ENCODE measurements around the gene GID4.

GID4 gene

DNA sequence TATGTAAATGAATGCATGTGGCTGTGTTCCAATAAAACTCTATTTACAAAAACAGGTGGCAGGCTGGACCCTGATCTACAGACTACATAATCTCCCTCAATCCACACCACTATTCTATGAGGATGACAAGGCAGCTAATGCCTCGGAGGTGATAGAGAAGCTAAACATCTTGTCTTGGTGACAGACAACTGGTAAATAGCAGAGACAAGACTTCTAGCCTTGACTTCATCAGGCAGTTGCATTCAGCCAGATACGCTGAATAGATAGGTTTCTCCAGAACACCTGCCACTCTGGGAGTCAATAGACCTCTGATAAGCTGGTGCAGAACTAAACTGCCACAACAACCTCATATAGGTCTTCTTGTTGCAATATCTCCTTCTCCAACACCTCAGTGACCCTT is 3.5 kb upstream of the GID4 start:
- no peak overlapping the region for H3K4me3 ChIP-seq (ENCODE audit: low read length)
- DNase-seq (ENCODE audit: low read depth): no peak
- TF ChIP-seq, protein P1, sequence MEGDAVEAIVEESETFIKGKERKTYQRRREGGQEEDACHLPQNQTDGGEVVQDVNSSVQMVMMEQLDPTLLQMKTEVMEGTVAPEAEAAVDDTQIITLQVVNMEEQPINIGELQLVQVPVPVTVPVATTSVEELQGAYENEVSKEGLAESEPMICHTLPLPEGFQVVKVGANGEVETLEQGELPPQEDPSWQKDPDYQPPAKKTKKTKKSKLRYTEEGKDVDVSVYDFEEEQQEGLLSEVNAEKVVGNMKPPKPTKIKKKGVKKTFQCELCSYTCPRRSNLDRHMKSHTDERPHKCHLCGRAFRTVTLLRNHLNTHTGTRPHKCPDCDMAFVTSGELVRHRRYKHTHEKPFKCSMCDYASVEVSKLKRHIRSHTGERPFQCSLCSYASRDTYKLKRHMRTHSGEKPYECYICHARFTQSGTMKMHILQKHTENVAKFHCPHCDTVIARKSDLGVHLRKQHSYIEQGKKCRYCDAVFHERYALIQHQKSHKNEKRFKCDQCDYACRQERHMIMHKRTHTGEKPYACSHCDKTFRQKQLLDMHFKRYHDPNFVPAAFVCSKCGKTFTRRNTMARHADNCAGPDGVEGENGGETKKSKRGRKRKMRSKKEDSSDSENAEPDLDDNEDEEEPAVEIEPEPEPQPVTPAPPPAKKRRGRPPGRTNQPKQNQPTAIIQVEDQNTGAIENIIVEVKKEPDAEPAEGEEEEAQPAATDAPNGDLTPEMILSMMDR (conservative IDR thresholded peaks at IDR 0.05; ENCODE audit: low read length): no peak

DNA sequence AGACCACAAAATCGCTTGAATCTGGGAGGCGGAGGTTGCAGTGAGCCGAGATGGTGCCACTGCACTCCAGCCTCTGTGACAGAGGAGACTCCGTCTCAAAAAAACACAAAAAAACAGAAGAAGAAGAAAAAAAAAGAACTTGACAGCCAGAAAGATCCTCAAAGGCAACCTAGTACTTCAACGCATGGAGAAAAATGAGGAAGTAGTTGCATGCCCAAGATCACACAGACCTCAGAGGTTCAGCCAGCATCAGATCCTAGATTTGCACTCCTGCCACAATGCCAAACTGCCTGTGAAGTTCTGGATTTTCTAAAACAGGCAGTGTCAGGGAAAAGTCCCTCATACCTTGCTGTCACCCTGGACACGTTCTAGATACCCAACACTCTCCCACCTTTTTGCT is 1.7 kb upstream of the GID4 start:
- TF ChIP-seq, protein P1 (conservative IDR thresholded peaks at IDR 0.05; ENCODE audit: low read length): no peak
- no peak for DNase-seq (ENCODE audit: low read depth)
- H3K4me3 ChIP-seq (ENCODE audit: low read length): no peak overlapping the region

DNA sequence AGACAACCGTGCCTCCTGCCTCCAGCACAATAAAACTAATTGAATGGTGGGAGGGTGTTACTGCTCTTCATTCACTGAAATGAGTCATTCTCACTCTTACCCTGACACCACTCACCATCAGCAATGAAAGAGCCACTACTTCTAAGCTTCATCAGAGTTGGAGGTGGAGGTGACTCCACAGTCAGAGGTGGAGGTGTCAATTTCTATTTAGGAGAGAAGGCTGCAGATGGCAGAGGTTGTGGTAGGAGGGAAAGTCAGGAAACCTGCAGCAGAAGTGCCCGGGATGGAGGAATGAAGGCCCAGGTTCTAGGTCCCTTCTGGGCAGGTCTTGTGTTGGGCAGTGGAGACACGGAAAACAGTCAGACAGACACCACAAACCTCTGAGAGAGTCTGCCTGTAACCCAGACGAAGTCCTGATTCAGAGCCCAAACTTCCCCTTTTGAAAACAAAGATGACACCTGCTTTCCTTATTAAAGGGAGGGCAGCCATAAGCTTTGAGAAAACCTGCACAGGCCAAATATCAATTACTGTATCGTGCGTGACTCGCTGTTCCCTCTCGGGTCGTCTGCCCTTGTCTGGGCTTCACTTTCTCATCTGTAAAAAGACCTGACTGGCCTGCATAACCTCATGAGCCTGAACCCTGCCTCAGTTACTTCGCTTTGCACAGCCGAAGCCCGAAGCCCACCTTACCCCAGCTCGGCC is 908 bp upstream of the GID4 start:
- peak overlapping the region; percentile 74 for H3K4me3 ChIP-seq (ENCODE audit: low read length)
- DNase-seq (ENCODE audit: low read depth): no peak

DNA sequence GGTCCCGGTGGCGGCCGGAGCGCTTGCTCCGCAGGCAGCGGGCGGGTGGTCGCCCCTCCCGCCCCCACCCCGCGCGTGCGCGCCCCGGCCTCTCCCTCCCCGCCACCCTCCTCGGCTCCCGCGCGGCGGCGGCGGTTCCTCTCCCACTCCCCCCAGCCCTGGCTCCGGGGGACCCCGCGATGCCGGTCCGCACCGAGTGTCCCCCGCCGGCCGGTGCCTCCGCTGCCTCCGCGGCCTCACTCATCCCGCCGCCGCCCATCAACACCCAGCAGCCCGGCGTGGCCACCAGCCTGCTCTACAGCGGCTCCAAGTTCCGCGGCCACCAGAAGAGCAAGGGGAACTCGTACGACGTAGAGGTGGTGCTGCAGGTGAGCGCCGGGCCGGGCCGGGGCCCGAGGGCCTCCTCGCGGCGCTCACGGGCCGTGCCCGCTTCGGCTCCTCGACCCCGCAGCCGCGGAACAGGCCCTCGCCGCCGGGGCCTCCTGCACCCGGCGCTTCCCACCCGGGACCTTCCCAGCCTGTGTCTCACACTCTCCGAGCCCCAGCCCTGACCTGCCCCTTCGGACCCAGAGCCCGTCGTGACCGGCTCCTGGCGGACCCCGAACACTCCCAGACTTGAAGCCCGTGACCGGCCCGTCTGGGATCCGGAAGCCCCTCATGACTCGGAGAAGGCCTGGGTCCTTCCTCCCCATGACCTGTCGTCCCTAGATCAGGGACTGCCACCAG is 490 bp downstream of the GID4 start:
- no peak for DNase-seq (ENCODE audit: low read depth)
- TF ChIP-seq, protein P1 (conservative IDR thresholded peaks at IDR 0.05; ENCODE audit: low read length): no peak
- peak overlapping the region; percentile 76 for H3K4me3 ChIP-seq (ENCODE audit: low read length)

More for the DNA sequence above, 908 bp upstream of the GID4 start:
- TF ChIP-seq, protein P1 (conservative IDR thresholded peaks at IDR 0.05; ENCODE audit: low read length): no peak

DNA sequence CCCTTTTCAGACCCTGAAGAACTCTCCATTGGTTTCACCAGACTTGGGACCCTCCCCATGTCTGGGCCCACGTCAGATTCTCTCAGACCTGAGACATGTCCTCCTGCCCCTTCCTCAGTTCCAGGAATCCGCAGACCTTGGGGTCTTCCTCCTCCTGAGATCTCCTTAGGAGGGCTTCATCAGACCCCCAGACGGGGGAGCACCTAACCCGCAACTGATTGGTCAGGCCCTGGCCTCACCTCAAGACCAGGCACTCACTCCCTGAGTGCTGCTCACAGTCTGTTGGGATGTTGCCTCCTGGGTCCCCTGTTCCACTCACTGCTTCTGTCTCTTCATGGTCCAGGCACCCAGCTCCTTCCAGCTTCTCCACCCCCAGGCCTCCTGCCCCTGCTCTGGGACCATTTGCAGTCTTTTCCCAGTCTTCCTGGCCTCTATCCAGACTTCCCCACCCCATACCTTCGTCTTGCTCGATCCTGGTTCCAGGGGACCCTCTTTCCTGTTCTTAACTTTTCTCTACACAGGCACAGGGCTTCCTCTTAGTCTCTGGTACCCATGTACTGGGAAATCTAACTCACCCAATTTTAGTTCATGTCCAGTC is 1.2 kb downstream of the GID4 start:
- DNase-seq (ENCODE audit: low read depth): no peak
- peak overlapping the region; percentile 76 for H3K4me3 ChIP-seq (ENCODE audit: low read length)
- TF ChIP-seq, protein P1 (conservative IDR thresholded peaks at IDR 0.05; ENCODE audit: low read length): no peak

DNA sequence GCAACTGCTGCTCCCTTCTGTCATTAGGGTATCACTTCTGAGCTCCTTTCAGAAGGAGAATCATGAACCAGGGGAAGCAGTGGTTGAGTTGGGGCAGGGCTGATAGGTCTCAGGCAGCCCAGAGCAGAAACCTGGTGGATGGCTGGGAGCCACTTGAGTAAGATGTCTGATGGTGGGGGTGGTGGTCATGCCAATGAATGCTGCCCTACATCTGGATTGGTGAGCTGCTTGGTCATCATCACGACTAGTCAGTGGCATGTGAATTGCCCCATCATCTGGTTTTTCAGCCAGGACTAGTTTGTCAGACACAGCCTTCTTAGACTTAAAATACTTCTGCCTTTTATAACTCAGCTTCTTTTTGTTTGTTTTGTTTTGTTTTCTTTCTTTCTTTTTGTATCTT is 2.6 kb downstream of the GID4 start:
- DNase-seq (ENCODE audit: low read depth): peak; percentile 93
- TF ChIP-seq, protein P1 (conservative IDR thresholded peaks at IDR 0.05; ENCODE audit: low read length): no peak
- peak overlapping the region; percentile 15; the same call in 1 of the 2 replicates for H3K4me3 ChIP-seq (ENCODE audit: low read length)

Measured in AG10803 (cell line).